ENCODE results near the gene BCAS2. TPM values are rescaled to one million over a fixed set of nuclear protein-coding genes. Genes with fewer than 3 reads are reported as not detected.

Gene BCAS2
- total RNA-seq, 1 donor from 2014 or later = 58.4 TPM

Other genes starting within 250 kb of the BCAS2 start
- 29.1 and 33.3 TPM in 2 replicates for gene TRIM33, start 70.4 kb downstream of the BCAS2 start, total RNA-seq
- 0.84 and 1.3 TPM in 2 replicates for gene DENND2C, start 88.4 kb upstream of the BCAS2 start, total RNA-seq
- 0.07 TPM in 1 of 2 replicates, not detected in the other for gene AMPD1, start 113.9 kb upstream of the BCAS2 start, total RNA-seq
- gene NRAS, start 135.2 kb upstream of the BCAS2 start, total RNA-seq = 74.3 and 85.1 TPM in 2 replicates
- 654 and 1,426 TPM in 2 replicates for gene CSDE1, start 176.4 kb upstream of the BCAS2 start, total RNA-seq
- 40.1 and 51.6 TPM in 2 replicates for gene SIKE1, start 199.1 kb upstream of the BCAS2 start, total RNA-seq